Endothelial cell of umbilical vein (primary cell): Measurements from ENCODE around the gene HOXB6. TPM values are rescaled to one million over a fixed set of nuclear protein-coding genes. Genes with fewer than 3 reads are reported as not detected.

ENCODE experiments used
- BruUV-seq: library from RNA; stranded (reverse); fragments of 400-500 nt; replicated peaks from 2 replicates; lab custom pipeline; 2021; lab: Mats Ljungman, UMichigan
- CTCF ChIA-PET: fragments of 300-600, 350-600 bp; sonication (Branson Sonifier 250); formaldehyde crosslinking; loops from one replicate; lab custom pipeline; 2021; ENCODE audit warnings: antibody characterized with exemption, inconsistent platforms; lab: Charles Lee
- POLR2A ChIA-PET: fragments of 300-600, 350-600 bp; sonication (Branson Sonifier 250); formaldehyde crosslinking; loops from one replicate; lab custom pipeline; 2021; ENCODE audit warnings: antibody characterized with exemption, inconsistent platforms; lab: Charles Lee
- DNase-seq: peaks from one replicate; pipeline ENCODE4 v3.0.0-alpha.2; 2011; ENCODE audit warnings: low read depth, low spot score
- FAIRE-seq: peaks from 2 replicates; lab custom pipeline; 2011; peaks lifted over from hg19 to GRCh38; lab: Jason Lieb, UNC
- H2AFZ ChIP-seq: 2 replicates; pipeline ENCODE4 v1.6.0; 2012; ENCODE audit warnings: low read depth, low read length, control low read depth, inconsistent platforms
- H3K27ac ChIP-seq: 2 replicates; pipeline ENCODE4 v1.5.1; 2011; ENCODE audit warnings: low read depth, mild to moderate bottlenecking, control low read depth, low read length, moderate library complexity; ENCODE audit not compliant: insufficient read depth
- H3K27me3 ChIP-seq, 2 experiments: 2 replicates each; pipeline versions ENCODE4 v1.6.0 to v1.6.1; 2011; ENCODE audit warnings: low read length in 2 of 2, mixed read lengths in 1 of 2; ENCODE audit not compliant: control insufficient read depth in 2 of 2, insufficient read depth in 2 of 2
- H3K36me3 ChIP-seq, 2 experiments: 2 replicates in 1 of 2; 3 replicates in 1 of 2; pipeline ENCODE4 v1.5.1; 2011; ENCODE audit warnings: low read length in 2 of 2, mild to moderate bottlenecking in 1 of 2, moderate library complexity in 1 of 2; ENCODE audit not compliant: control insufficient read depth in 2 of 2, insufficient read depth in 2 of 2; ENCODE audit errors: extremely low read depth in 1 of 2
- H3K4me1 ChIP-seq: 3 replicates; pipeline ENCODE4 v1.5.1; 2011; ENCODE audit warnings: mild to moderate bottlenecking, low read length; ENCODE audit not compliant: control insufficient read depth, insufficient read depth; ENCODE audit errors: extremely low read depth
- H3K4me2 ChIP-seq: 2 replicates; pipeline ENCODE4 v1.6.1; 2011; ENCODE audit warnings: low read length, control low read depth, mixed read lengths; ENCODE audit not compliant: insufficient read depth
- H3K4me3 ChIP-seq, 3 experiments: fragments of 200-600 bp in 1 of 3; sonication (generic), shearing (Covaris generic) in 1 of 3; replicated peaks in 1 of 3; 2 replicates each; pipeline ENCODE4 v1.5.1; 2011 to 2016; ENCODE audit warnings: control low read depth in 3 of 3, low read length in 3 of 3, mild to moderate bottlenecking in 2 of 3, inconsistent platforms in 1 of 3, low read depth in 1 of 3, moderate library complexity in 1 of 3; ENCODE audit not compliant: insufficient read depth in 1 of 3
- H3K79me2 ChIP-seq: 2 replicates; pipeline ENCODE4 v1.6.0; 2012; ENCODE audit warnings: low read length, inconsistent platforms; ENCODE audit not compliant: control insufficient read depth, insufficient read depth
- H3K9ac ChIP-seq: replicated peaks from 2 replicates; pipeline ENCODE3; 2011; ENCODE audit warnings: low read length, control low read depth; ENCODE audit not compliant: insufficient read depth; ENCODE audit errors: extremely low read depth
- H3K9me1 ChIP-seq: replicated peaks from 3 replicates; pipeline ENCODE4 v1.6.0; 2011; ENCODE audit warnings: mild to moderate bottlenecking, low read length; ENCODE audit not compliant: control insufficient read depth, insufficient read depth; ENCODE audit errors: extremely low read depth
- H3K9me3 ChIP-seq: replicated peaks from 2 replicates; pipeline ENCODE4 v1.5.1; 2012; ENCODE audit warnings: low read length, inconsistent platforms; ENCODE audit not compliant: control insufficient read depth, insufficient read depth
- H4K20me1 ChIP-seq: replicated peaks from 2 replicates; pipeline ENCODE3; 2011; ENCODE audit warnings: mild to moderate bottlenecking, low read length; ENCODE audit not compliant: control insufficient read depth, insufficient read depth; ENCODE audit errors: extremely low read depth
- CTCF ChIP-seq, 2 donors: IDR thresholded peaks; 1 replicate in 1 of 2; 2 replicates in 1 of 2; pipeline ENCODE4 v1.5.1; 2011; ENCODE audit warnings: low read length in 2 of 2, mild to moderate bottlenecking in 2 of 2, moderate library complexity in 2 of 2, control low read depth in 1 of 2, inconsistent platforms in 1 of 2, low read depth in 1 of 2; ENCODE audit not compliant: insufficient read depth in 1 of 2; ENCODE audit errors: extremely low read depth in 1 of 2
- EZH2 ChIP-seq: IDR thresholded peaks from 2 replicates; pipeline ENCODE4 v1.6.1; 2012; ENCODE audit warnings: borderline replicate concordance, low read depth, mild to moderate bottlenecking, moderate library complexity, low read length, inconsistent platforms; ENCODE audit not compliant: severe bottlenecking
- FOS ChIP-seq: IDR thresholded peaks from 2 replicates; pipeline ENCODE4 v1.6.1; 2011; ENCODE audit warnings: mild to moderate bottlenecking, low read length, moderate library complexity, borderline replicate concordance; ENCODE audit not compliant: insufficient read depth
- GATA2 ChIP-seq: IDR thresholded peaks from 2 replicates; pipeline ENCODE4 v1.7.0; 2011; ENCODE audit warnings: low read depth, mild to moderate bottlenecking, moderate library complexity, mixed read lengths, low read length; ENCODE audit not compliant: insufficient read length, insufficient read depth
- JUN ChIP-seq: IDR thresholded peaks from 2 replicates; pipeline ENCODE4 v1.6.1; 2011; ENCODE audit warnings: borderline replicate concordance, low read depth; ENCODE audit not compliant: insufficient read length, insufficient read depth
- MAX ChIP-seq: IDR thresholded peaks from 2 replicates; pipeline ENCODE4 v1.6.1; 2011; ENCODE audit not compliant: insufficient read depth, insufficient read length
- MYC ChIP-seq: IDR thresholded peaks from one replicate; pipeline ENCODE4 v1.6.1; 2011; ENCODE audit warnings: mild to moderate bottlenecking, low read depth, low read length
- POLR2A ChIP-seq: IDR thresholded peaks from 2 replicates; pipeline ENCODE4 v1.6.1; 2012; ENCODE audit warnings: low read depth, mild to moderate bottlenecking, control low read depth, low read length
- POLR2AphosphoS5 ChIP-seq: IDR thresholded peaks from 2 replicates; pipeline ENCODE4 v1.6.1; 2012; ENCODE audit warnings: low read depth, mild to moderate bottlenecking, control low read depth, low read length, moderate library complexity; ENCODE audit not compliant: insufficient read depth
- dilution Hi-C: fragments of 300-500 bp; cut with MboI; formaldehyde crosslinking; loops from one replicate; pipeline ENCODE4 v1.15.0; 2019; ENCODE audit warnings: low sequenced_read_pairs; ENCODE audit not compliant: extremely low pct_ligation_motif_present
- intact Hi-C: fragments of 100-400 bp; cut with micrococcal nuclease; formaldehyde crosslinking; loops from one replicate; pipeline ENCODE4 v1.10.0; 2022
- polyA plus RNA-seq, 4 experiments: library from polyadenylated mRNA; depleted of rRNA in 3 of 4; stranded (reverse) in 3 of 4; unstranded in 1 of 4; fragments of >200 nt; gene quantifications; 2 replicates each; pipeline versions ENCODE4 v1.2.1 to v1.2.3, GENCODE V29; 2011 to 2012; ENCODE audit warnings: missing spikeins in 1 of 4
- total RNA-seq: library from RNA; stranded (reverse); gene quantifications from 2 replicates; pipeline ENCODE4 v1.2.3, GENCODE V29; 2021

Gene HOXB6
- total and polyA plus RNA-seq, 2 donors (not counting 3 experiments of a cell fraction or from before 2014, with no cell fraction given): 8.8 to 24.0 TPM

DNA sequence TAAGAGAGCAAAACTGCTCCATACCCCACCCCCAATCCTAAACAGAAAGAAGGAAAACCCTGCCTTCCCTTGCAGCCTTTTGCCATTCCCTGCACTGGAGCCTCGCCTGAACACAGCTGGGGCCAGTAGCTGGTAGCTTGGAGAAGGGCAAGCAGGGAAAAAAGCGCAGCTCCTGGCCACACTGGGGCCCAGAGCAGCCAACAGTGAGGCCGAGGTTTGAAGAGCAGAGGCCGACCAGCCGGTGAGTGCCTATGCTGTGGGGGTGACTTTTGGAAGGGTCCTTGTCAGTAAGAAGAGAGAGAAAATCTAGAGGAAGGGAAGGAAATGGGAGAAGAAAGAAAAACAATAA is 24.6 kb upstream of the HOXB6 start:
- ChIA-PET CTCF (interaction anchor here (0.7 to 1.0 kb wide), 3 partner anchors 249 to 603 kb away, joined by 3 to 4 read pairs (median 4); no protein-coding TSS in a partner anchor), POLR2A (no interaction called here)
- Histone ChIP-seq H2AFZ (no peak overlapping the region), H3K9me3 (no peaks in the 10 kb centered on the region), H3K9ac (no peak overlapping the region), H3K9me1 (no peaks in the 10 kb centered on the region), H3K4me1 (peaks cover 13% of the 10 kb centered on the region), H3K4me2 (no peak overlapping the region), H4K20me1 (no peaks in the 10 kb centered on the region), H3K4me3 (no peak overlapping the region), H3K36me3 (no peaks in the 10 kb centered on the region), H3K27ac (no peak overlapping the region), H3K27me3 (peaks cover 63 to 93% of the 10 kb centered on the region in 2 experiments), H3K79me2 (no peaks in the 10 kb centered on the region)
- DNase-seq (no peak), FAIRE-seq (no peak)
- dilution Hi-C loops (no loop called here), intact Hi-C loops (no loop called here)
- TF ChIP-seq CTCF (IDR thresholded peaks at IDR 0.05; ENCODE audit: extremely low read depth in 1 of 2, insufficient read depth in 1 of 2, low read depth in 1 of 2, low read length in 2 of 2): no peak
- TF ChIP-seq MAX: no peak
- TF ChIP-seq JUN: no peak
- no peak for TF ChIP-seq EZH2
- no peak for TF ChIP-seq POLR2AphosphoS5
- no peak for TF ChIP-seq FOS
- no peak for TF ChIP-seq MYC
- no peak for TF ChIP-seq GATA2
- TF ChIP-seq POLR2A: no peak
- no TSS peak for BruUV-seq
